OCI-LY7 (cell line): ENCODE results near the gene UBD. TPM values are rescaled to one million over a fixed set of nuclear protein-coding genes. Genes with fewer than 3 reads are reported as not detected.

ENCODE experiments used
- BruUV-seq: library from RNA; stranded (reverse); fragments of 400-500 nt; replicated peaks from 2 replicates; lab custom pipeline; 2021; lab: Mats Ljungman, UMichigan
- CTCF ChIA-PET: fragments of 300-600 bp; sonication (Branson Sonifier 250); formaldehyde crosslinking; loops from one replicate; lab custom pipeline; 2022; ENCODE audit warnings: antibody characterized with exemption; ENCODE audit not compliant: unreplicated experiment; lab: Charles Lee
- POLR2A ChIA-PET: fragments of 300-600 bp; sonication (Branson Sonifier 250); formaldehyde crosslinking; loops from one replicate; lab custom pipeline; 2022; ENCODE audit warnings: antibody characterized with exemption; lab: Charles Lee
- DNase-seq: peaks from one replicate; pipeline ENCODE4 v3.0.0-alpha.2; 2015; ENCODE audit warnings: low spot score
- H2AFZ ChIP-seq: fragments of 200-600 bp; sonication (generic), shearing (Covaris generic); 2 replicates; pipeline ENCODE4 v1.6.1; 2014; ENCODE audit warnings: mild to moderate bottlenecking, antibody characterized with exemption, low read length, moderate library complexity
- H3K27ac ChIP-seq: fragments of 200-600 bp; sonication (generic); 2 replicates; pipeline ENCODE4 v1.5.1; 2014; ENCODE audit warnings: mixed run types, low read depth, mild to moderate bottlenecking, moderate library complexity, low read length, inconsistent platforms; ENCODE audit not compliant: poor library complexity, severe bottlenecking
- H3K36me3 ChIP-seq: fragments of 200-600 bp; sonication (generic); 2 replicates; pipeline ENCODE4 v1.6.1; 2014; ENCODE audit warnings: mild to moderate bottlenecking, antibody characterized with exemption, low read length, moderate library complexity, mixed read lengths; ENCODE audit not compliant: insufficient read depth
- H3K4me1 ChIP-seq: fragments of 200-600 bp; sonication (generic); 2 replicates; pipeline ENCODE4 v1.5.1; 2014; ENCODE audit warnings: mild to moderate bottlenecking, low read length; ENCODE audit not compliant: insufficient read depth, poor library complexity, severe bottlenecking
- H3K4me2 ChIP-seq: fragments of 200-600 bp; sonication (generic); 2 replicates; pipeline ENCODE4 v1.6.1; 2014; ENCODE audit warnings: mild to moderate bottlenecking, low read length
- H3K4me3 ChIP-seq: fragments of 200-600 bp; sonication (generic); 2 replicates; pipeline ENCODE4 v1.5.1; 2014; ENCODE audit warnings: mild to moderate bottlenecking, low read depth, low read length; ENCODE audit not compliant: poor library complexity, severe bottlenecking
- H3K79me2 ChIP-seq: fragments of 200-600 bp; sonication (generic); 2 replicates; pipeline ENCODE4 v1.6.1; 2016; ENCODE audit warnings: low read depth, mild to moderate bottlenecking, low read length, moderate library complexity, mixed read lengths; ENCODE audit not compliant: insufficient read depth
- H3K9me2 ChIP-seq: fragments of 200-600 bp; sonication (generic); 2 replicates; pipeline ENCODE4 v1.6.1; 2016; ENCODE audit warnings: mild to moderate bottlenecking, low read length, mixed read lengths; ENCODE audit not compliant: insufficient read depth
- H3K9me3 ChIP-seq: fragments of 200-600 bp; sonication (generic); 2 replicates; pipeline ENCODE4 v1.6.1; 2014; ENCODE audit warnings: mild to moderate bottlenecking, mixed run types, low read length, mixed read lengths
- H4K20me1 ChIP-seq: fragments of 200-600 bp; sonication (generic); 2 replicates; pipeline ENCODE4 v1.6.1; 2014; ENCODE audit warnings: mild to moderate bottlenecking, antibody characterized with exemption, low read length, moderate library complexity, mixed read lengths; ENCODE audit not compliant: insufficient read depth
- CTCF ChIP-seq: fragments of 200-600 bp; sonication (generic); conservative IDR thresholded peaks from 2 replicates; pipeline ENCODE4 v1.5.1; 2014; ENCODE audit warnings: mild to moderate bottlenecking, antibody characterized with exemption, low read length, moderate library complexity, mixed read lengths
- EZH2phosphoT487 ChIP-seq: fragments of 200-600 bp; sonication (generic); IDR thresholded peaks from 2 replicates; pipeline ENCODE4 v1.6.1; 2018; ENCODE audit warnings: low read depth, borderline replicate concordance, mild to moderate bottlenecking, mixed run types, antibody characterized with exemption, low read length, moderate library complexity, mixed read lengths
- intact Hi-C: fragments of 100-400 bp; cut with micrococcal nuclease; formaldehyde crosslinking; loops from one replicate; pipeline ENCODE4 v1.10.0; 2022; ENCODE audit not compliant: unreplicated experiment
- total RNA-seq, 2 experiments: library from RNA; depleted of rRNA in 1 of 2; stranded (reverse); fragments of >200 nt in 1 of 2; shearing (Covaris generic) in 1 of 2; gene quantifications; 2 replicates each; pipeline ENCODE4 v1.2.3, GENCODE V29; 2014 to 2022

UBD gene
- total RNA-seq, 2 experiments from 2014 or later = not detected

GRCh38 chr6:29524444-29525310 lies 34.9 kb downstream of the UBD start:
- DNase-seq = no peak
- Histone ChIP-seq H3K79me2 (no peaks in the 10 kb centered on the region), H3K9me2 (no peaks in the 10 kb centered on the region), H3K4me3 (no peak overlapping the region), H3K36me3 (no peaks in the 10 kb centered on the region), H4K20me1 (no peaks in the 10 kb centered on the region), H3K9me3 (no peaks in the 10 kb centered on the region), H2AFZ (no peak overlapping the region), H3K4me2 (no peak overlapping the region), H3K27ac (no peak overlapping the region), H3K4me1 (no peaks in the 10 kb centered on the region)
- POLR2A ChIA-PET = no interaction called here
- CTCF ChIA-PET = no interaction called here
- intact Hi-C loops = no loop called here
- TF ChIP-seq EZH2phosphoT487 (no peak), CTCF (no peak)
- no TSS peak for BruUV-seq

DNA sequence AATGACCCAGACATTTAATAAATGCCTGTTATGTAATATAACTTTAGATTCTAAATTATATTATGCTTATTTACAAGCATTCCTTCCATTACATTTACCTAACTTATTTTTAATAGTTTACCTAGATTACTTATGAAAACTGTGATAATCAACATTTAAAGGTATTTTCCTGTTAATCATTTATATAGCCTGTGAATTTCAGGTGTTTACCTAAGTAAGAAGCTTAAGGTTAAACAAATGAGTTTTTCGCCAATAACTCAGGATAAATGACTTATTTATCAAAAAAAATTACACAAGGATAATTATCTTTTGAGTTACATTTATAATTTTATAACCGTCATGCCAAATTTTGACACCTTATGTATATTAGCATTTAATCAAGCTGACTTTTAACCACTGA lies 35.5 kb downstream of the UBD start:
- H3K79me2 ChIP-seq = no peaks in the 10 kb centered on the region
- no peaks in the 10 kb centered on the region for H3K36me3 ChIP-seq
- no peak overlapping the region for H3K4me2 ChIP-seq
- DNase-seq = no peak
- intact Hi-C loops = no loop called here
- no peaks in the 10 kb centered on the region for H4K20me1 ChIP-seq
- POLR2A ChIA-PET = no interaction called here
- no peaks in the 10 kb centered on the region for H3K4me1 ChIP-seq
- no peaks in the 10 kb centered on the region for H3K9me2 ChIP-seq
- no peak overlapping the region for H2AFZ ChIP-seq
- H3K4me3 ChIP-seq = no peak overlapping the region
- no peaks in the 10 kb centered on the region for H3K9me3 ChIP-seq
- BruUV-seq = no TSS peak
- CTCF ChIA-PET = no interaction called here
- no peak overlapping the region for H3K27ac ChIP-seq
- TF ChIP-seq EZH2phosphoT487 = no peak
- no peak for TF ChIP-seq CTCF

DNA sequence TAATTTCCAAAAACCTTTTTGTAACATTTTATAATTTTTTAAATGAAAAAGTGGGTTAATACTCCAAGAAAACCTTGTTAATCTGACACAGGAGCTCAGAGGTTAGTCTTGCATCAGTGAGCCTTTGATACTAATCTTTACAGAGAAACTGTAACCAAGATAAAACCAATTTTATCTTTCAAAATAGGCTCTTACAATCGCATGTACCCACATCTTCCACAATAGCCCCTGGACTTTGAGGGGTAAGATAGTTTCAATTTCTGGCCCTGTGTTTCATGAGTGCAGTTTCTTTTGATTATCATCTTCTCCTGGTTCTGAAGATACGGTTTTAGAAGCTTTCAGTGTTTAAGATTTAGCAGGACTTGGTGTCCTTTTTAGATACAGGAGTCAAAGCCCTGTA lies 37.3 kb downstream of the UBD start:
- CTCF ChIA-PET = no interaction called here
- H3K4me2 ChIP-seq = no peak overlapping the region
- no peaks in the 10 kb centered on the region for H4K20me1 ChIP-seq
- POLR2A ChIA-PET = no interaction called here
- H2AFZ ChIP-seq = no peak overlapping the region
- no peaks in the 10 kb centered on the region for H3K9me2 ChIP-seq
- H3K27ac ChIP-seq = no peak overlapping the region
- DNase-seq = no peak
- H3K4me3 ChIP-seq = no peak overlapping the region
- no peaks in the 10 kb centered on the region for H3K36me3 ChIP-seq
- H3K79me2 ChIP-seq = no peaks in the 10 kb centered on the region
- intact Hi-C loops = no loop called here
- H3K4me1 ChIP-seq = no peaks in the 10 kb centered on the region
- TF ChIP-seq EZH2phosphoT487 = no peak
- TF ChIP-seq CTCF = no peak
- H3K9me3 ChIP-seq = no peaks in the 10 kb centered on the region
- no TSS peak for BruUV-seq
